ENCODE measurements around the gene RMI2.

Gene RMI2

GRCh38 chr16:11384184-11384955, 39.1 kb downstream of the RMI2 start:
- no peak overlapping the region for H3K4me3 ChIP-seq (ENCODE audit: low read depth, low read length)
- TF ChIP-seq, protein P1, sequence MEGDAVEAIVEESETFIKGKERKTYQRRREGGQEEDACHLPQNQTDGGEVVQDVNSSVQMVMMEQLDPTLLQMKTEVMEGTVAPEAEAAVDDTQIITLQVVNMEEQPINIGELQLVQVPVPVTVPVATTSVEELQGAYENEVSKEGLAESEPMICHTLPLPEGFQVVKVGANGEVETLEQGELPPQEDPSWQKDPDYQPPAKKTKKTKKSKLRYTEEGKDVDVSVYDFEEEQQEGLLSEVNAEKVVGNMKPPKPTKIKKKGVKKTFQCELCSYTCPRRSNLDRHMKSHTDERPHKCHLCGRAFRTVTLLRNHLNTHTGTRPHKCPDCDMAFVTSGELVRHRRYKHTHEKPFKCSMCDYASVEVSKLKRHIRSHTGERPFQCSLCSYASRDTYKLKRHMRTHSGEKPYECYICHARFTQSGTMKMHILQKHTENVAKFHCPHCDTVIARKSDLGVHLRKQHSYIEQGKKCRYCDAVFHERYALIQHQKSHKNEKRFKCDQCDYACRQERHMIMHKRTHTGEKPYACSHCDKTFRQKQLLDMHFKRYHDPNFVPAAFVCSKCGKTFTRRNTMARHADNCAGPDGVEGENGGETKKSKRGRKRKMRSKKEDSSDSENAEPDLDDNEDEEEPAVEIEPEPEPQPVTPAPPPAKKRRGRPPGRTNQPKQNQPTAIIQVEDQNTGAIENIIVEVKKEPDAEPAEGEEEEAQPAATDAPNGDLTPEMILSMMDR (IDR thresholded peaks at IDR 0.05; ENCODE audit: borderline replicate concordance, insufficient read depth, low read depth, low read length): no peak

DNA sequence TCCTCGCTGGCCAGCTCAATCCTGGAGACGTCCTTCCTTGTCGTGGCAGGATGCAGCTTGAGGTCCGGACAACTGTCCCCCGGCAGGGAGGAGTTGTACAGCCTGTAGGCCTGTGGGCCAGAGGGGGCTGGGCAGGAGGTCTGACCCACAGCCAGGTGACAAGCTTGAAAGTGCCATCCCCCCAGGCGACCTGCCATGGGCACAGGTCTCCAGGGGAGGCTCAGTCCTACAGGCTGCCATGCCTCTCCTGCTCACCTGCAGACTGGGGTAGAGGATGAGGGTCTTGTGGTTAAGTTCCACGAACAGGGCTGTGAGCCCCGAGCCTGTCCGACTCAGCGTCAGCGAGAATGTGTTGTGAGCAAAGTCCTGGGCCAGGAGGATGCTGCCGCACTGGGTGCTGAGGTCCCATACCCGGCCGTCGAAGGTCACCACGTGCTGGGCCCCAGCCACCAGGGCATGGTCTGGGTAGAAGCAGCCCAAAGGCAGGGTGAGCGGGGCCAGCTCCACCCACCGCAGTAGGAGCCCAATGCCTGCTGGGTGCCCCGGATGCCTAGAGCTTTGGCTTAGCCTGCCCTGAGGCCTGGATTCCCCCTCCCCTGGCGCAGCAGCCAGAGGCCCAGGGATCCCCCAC, 39.8 kb downstream of the RMI2 start:
- TF ChIP-seq, protein P1 (IDR thresholded peaks at IDR 0.05; ENCODE audit: borderline replicate concordance, insufficient read depth, low read depth, low read length): no peak
- no peak overlapping the region for H3K4me3 ChIP-seq (ENCODE audit: low read depth, low read length)

- TF ChIP-seq, protein P1 (IDR thresholded peaks at IDR 0.05; ENCODE audit: borderline replicate concordance, insufficient read depth, low read depth, low read length): no peak
- no peak overlapping the region for H3K4me3 ChIP-seq (ENCODE audit: low read depth, low read length)
Observed at GRCh38 chr16:11386054-11386680, 40.9 kb downstream of the RMI2 start.

DNA sequence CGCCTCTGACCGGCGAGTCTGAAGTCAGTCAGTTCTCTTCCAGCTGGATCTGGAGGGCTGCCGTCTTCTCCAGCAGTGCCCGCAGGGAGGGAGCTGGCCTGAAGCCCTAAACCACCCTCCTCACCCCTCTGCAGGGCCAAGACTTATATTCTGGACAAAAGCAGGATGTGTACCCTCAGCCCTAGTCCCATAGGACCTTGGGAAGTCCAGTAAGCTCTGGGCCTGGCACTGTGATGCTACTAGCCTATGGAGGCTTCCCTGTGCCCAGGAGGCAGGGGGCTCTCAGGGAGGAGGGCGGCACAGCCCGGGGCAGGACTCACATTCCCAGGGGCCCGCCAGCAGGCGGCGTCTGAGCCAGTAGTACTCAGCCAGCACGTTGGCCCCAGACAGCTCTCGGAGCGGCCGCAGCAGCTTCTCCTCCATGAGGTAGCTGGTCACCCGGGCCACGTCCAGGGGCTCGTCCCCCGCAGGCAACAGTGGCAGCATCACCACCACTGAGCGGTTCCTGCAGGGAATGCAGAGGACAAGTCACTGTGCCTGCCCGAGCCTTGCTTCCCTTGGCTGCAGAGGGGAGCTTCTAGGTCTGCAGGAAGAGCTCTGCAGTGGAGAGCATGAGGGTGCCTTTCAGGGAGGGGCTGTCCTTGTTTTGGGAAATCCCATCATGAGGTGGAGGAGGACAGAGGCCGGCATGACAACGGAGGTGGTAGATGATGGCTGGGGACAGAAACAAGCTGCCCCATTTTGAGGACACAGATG, 41.7 kb downstream of the RMI2 start:
- TF ChIP-seq, protein P1 (IDR thresholded peaks at IDR 0.05; ENCODE audit: borderline replicate concordance, insufficient read depth, low read depth, low read length): peak; percentile 57
- no peak overlapping the region for H3K4me3 ChIP-seq (ENCODE audit: low read depth, low read length)

DNA sequence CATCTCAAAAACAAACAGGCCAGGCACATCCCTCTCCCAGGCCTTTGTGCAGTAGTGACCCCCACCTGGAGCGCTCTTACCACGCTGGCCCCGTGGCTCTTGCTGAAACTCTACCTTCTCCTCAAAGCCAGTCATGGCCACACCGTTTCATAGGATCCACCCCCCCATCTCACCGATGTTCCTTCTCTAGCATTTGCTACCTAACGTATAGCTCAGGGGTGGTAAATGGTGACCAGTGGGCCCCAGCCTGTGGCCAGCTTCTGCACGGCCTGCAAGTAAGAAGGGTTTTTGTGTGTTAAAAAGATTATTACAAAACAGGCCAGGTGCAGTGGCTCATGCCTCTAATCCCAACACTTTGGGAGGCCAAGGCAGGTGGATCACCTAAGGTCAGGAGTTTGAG, 43.8 kb downstream of the RMI2 start:
- TF ChIP-seq, protein P1 (IDR thresholded peaks at IDR 0.05; ENCODE audit: borderline replicate concordance, insufficient read depth, low read depth, low read length): no peak
- no peak overlapping the region for H3K4me3 ChIP-seq (ENCODE audit: low read depth, low read length)

GRCh38 chr16:11389631-11390565, 44.6 kb downstream of the RMI2 start:
- H3K4me3 ChIP-seq (ENCODE audit: low read depth, low read length): no peak overlapping the region
- TF ChIP-seq, protein P1 (IDR thresholded peaks at IDR 0.05; ENCODE audit: borderline replicate concordance, insufficient read depth, low read depth, low read length): no peak

All from GM12875 (cell line).